ENCODE measurements around the gene PITX2.
"Not testable (repeated sequence)": the region's sequence is repeated elsewhere in the genome, so short reads cannot be mapped to it uniquely, and the experiment has no call there.

The PITX2 gene

DNA sequence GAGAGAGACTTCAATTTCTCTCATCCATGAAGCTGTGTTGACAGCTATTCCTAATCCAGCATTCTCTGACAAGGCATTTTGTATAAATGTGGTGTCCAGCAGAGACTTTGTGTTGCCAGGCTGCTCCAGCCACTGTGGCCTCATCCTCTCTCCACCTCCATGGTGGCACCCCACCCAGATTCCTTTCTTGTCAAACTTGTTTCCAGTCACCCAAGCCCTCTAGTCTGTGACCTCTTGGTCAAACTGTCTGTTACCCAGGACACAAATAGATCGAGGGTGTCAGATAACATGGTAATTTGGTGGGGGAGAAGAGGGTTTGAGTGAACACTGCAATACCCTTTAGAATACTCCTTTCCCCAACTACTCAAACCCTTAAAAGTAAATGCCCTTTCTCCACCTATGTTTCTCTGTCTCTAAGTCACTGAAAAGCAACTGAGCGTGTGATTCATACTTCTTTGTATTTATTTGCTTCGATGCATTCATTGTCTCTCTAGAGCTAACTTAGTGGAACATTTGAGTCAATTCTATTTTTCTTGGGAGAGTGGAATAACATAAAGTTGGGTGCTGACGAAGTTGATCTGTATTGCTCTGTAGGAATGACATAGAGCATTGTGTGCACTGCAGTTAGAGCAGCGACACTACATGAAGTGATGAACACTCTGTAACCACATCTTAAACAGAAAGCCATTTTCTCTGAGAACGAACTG lies 13.7 kb downstream of the PITX2 start:
- DNase-seq, result no peak

DNA sequence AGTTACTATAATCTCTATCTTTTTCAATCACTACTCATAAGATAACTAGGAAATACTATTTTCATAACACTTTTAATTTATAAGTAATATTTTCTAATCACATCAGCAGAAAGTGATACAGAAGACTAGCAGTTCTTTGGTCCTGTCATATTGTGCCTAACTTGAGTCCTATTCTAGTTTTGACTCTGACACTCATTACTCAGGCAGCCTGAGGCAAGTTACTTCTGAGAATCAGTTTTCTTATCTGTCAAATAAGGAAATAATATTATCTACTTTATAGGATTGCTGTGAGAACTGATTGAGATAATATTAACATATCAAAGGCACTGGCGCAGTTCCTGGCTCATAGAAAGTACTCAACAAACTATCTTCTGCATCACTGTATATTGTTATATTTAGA lies 17.8 kb downstream of the PITX2 start:
- no peak for DNase-seq

DNA sequence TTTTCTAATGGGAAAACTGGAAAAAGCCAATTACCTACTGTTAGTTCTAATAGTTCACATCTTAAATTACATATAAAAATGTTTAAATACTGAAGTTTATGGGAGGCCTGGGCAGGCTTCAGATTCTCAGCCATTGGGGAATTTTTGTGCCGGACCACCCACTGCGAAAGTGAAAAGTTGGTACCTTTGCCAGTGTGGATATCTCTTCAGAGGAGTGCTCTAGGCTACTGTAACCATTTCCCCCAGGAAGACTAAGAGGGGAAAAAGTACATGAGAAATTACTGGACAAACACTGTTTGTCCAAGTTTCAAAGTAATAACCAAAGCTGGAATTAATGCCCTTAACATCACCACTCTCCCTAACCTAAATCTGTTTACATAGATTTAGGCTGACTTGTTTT lies 20.8 kb downstream of the PITX2 start:
- DNase-seq, result no peak

DNA sequence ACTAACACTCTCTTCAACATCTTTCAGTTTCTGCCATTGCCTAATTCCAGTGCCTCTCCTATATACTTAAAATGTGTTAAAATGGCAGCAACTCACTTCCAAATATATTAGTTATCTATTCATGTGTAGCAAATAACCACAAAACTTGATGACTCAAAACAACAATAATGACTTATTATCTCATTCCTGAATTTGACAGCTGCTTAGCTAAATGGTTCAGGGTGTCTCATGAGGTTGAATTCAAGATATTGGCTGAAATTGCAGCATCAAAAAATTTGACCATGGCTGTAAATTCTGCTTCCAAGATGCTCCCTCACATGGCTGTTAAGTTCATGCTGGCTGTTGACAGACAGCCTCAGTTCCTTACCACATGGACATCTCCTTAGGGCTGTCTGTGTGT lies 25.3 kb downstream of the PITX2 start:
- DNase-seq, result no peak

- DNase-seq, result no peak
Observed at GRCh38 chr4:110596431-110596830, 26.4 kb downstream of the PITX2 start.

DNA sequence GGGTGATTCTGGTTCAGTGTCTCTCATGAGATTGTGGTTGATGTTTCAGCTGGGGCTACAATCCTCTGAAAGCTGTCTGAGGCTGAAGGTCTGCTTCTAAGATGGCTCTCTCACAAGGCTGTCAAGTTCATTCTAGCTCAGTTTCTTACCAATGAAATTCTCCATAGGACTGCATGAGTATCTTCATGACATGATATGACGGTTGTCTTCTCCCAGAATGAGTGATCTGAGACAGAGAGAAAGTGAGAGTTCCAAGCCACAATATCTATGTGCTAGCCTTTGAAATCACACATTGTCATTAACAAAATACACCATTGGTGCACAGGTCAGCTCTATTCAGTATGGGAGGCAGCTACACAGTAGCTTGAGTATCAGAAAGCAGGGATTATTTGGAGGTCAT lies 27.3 kb downstream of the PITX2 start:
- no peak for DNase-seq

DNA sequence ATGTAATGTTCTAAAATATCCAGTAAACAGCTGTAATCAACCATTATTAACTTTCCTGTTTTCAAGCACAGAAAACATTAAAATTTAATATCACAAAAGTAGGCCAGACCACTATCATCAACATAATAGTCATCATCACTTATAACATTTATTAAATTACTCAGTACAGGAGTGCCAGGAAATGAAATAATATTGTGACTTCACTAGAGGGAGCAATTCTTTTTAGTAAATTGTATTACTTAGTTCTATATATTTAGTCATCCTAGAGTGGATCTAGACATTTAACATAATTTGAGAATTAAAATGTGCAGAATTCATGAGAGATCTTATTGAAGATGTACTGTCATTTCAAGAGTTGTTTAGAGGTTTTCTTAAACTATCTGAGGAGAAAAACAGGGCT lies 33.6 kb downstream of the PITX2 start:
- DNase-seq, result no peak

DNA sequence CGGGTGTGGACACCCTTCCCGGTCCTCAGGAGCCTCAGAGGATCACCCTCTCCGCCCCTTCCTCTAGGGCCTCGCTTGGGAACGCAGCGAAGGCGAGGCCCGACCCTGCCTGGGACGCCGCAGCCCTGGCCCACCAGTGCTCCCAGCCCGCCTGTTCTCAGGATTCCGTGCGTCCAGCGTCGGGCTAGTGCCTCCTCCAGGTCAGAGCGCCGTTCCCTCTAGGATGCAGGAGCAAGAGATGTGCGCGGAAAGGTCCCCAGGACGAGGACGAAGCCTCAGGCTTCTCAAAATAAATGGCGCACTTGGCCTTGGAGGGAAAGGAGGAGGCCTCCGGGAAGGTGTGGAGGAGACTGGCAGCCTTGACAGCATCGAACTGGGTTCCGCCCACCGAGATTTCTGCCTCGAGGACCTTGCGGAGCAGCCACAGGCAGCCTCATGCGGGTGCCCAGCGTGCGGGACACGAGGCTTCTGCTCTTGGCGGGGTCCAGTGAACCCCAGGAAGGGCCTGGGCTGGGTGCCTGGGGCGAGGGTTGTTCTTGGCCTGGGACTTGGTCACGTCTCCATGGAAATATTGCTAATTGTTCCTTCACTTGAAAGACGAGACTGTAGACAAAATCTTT lies 35.1 kb downstream of the PITX2 start:
- no peak for DNase-seq

- DNase-seq, result no peak
Observed at GRCh38 chr4:110586131-110586850, 36.6 kb downstream of the PITX2 start.

- DNase-seq, result not testable (repeated sequence)
Observed at GRCh38 chr4:110576696-110577095, 46.2 kb downstream of the PITX2 start.
